ENCODE measurements around the gene CYYR1.

The CYYR1 gene

GRCh38 chr21:26554365-26554764 is 18.7 kb downstream of the CYYR1 start:
- no peak for DNase-seq (ENCODE audit: low read depth, low spot score)

GRCh38 chr21:26553898-26554297 is 19.2 kb downstream of the CYYR1 start:
- no peak for DNase-seq (ENCODE audit: low read depth, low spot score)

GRCh38 chr21:26550326-26550725 is 22.8 kb downstream of the CYYR1 start:
- DNase-seq (ENCODE audit: low read depth, low spot score), result no peak

GRCh38 chr21:26546446-26547097 is 26.5 kb downstream of the CYYR1 start:
- DNase-seq (ENCODE audit: low read depth, low spot score), result no peak

- no peak for DNase-seq (ENCODE audit: low read depth, low spot score)
Observed at GRCh38 chr21:26544201-26544775, 28.8 kb downstream of the CYYR1 start.

- no peak for DNase-seq (ENCODE audit: low read depth, low spot score)
Observed at GRCh38 chr21:26540651-26541050, 32.4 kb downstream of the CYYR1 start.

- no peak for DNase-seq (ENCODE audit: low read depth, low spot score)
Observed at GRCh38 chr21:26539566-26539965, 33.5 kb downstream of the CYYR1 start.

- DNase-seq (ENCODE audit: low read depth, low spot score), result no peak
Observed at GRCh38 chr21:26534517-26534916, 38.6 kb downstream of the CYYR1 start.

- DNase-seq (ENCODE audit: low read depth, low spot score), result no peak
Observed at GRCh38 chr21:26532208-26532607, 40.9 kb downstream of the CYYR1 start.

- no peak for DNase-seq (ENCODE audit: low read depth, low spot score)
Observed at GRCh38 chr21:26529526-26529925, 43.6 kb downstream of the CYYR1 start.

- DNase-seq (ENCODE audit: low read depth, low spot score), result no peak
Observed at GRCh38 chr21:26528882-26529281, 44.2 kb downstream of the CYYR1 start.

- no peak for DNase-seq (ENCODE audit: low read depth, low spot score)
Observed at GRCh38 chr21:26522704-26523103, 50.4 kb downstream of the CYYR1 start.

GRCh38 chr21:26519142-26519541 is 53.9 kb downstream of the CYYR1 start:
- no peak for DNase-seq (ENCODE audit: low read depth, low spot score)

GRCh38 chr21:26515257-26515656 is 57.8 kb downstream of the CYYR1 start:
- DNase-seq (ENCODE audit: low read depth, low spot score), result no peak

- no peak for DNase-seq (ENCODE audit: low read depth, low spot score)
Observed at GRCh38 chr21:26513212-26513611, 59.9 kb downstream of the CYYR1 start.

- no peak for DNase-seq (ENCODE audit: low read depth, low spot score)
Observed at GRCh38 chr21:26512664-26513063, 60.4 kb downstream of the CYYR1 start.

GRCh38 chr21:26508903-26509302 is 64.2 kb downstream of the CYYR1 start:
- DNase-seq (ENCODE audit: low read depth, low spot score), result no peak

GRCh38 chr21:26506956-26507355 is 66.1 kb downstream of the CYYR1 start:
- peak; percentile 13 for DNase-seq (ENCODE audit: low read depth, low spot score)

- no peak for DNase-seq (ENCODE audit: low read depth, low spot score)
Observed at GRCh38 chr21:26505211-26505610, 67.9 kb downstream of the CYYR1 start.

- no peak for DNase-seq (ENCODE audit: low read depth, low spot score)
Observed at GRCh38 chr21:26503414-26503813, 69.7 kb downstream of the CYYR1 start.

- DNase-seq (ENCODE audit: low read depth, low spot score), result no peak
Observed at GRCh38 chr21:26501495-26502021, 71.5 kb downstream of the CYYR1 start.

- DNase-seq (ENCODE audit: low read depth, low spot score), result no peak
Observed at GRCh38 chr21:26499495-26499894, 73.6 kb downstream of the CYYR1 start.

- DNase-seq (ENCODE audit: low read depth, low spot score), result no peak
Observed at GRCh38 chr21:26495283-26495849, 77.7 kb downstream of the CYYR1 start.
